Sigmoid colon (tissue), 4 donors: ENCODE data around the gene GPD1.

Experiments
- CTCF ChIP-seq, 4 experiments: fragments of 450-650 bp in 3 of 4; fragments of 200-600 bp in 1 of 4; IDR thresholded peaks; one replicate each; pipeline ENCODE4 v1.5.1; 2016 to 2019; ENCODE audit warnings: antibody characterized with exemption in 4 of 4, mild to moderate bottlenecking in 3 of 4, moderate library complexity in 2 of 4
- POLR2A ChIP-seq, 2 donors: fragments of 450-650 bp; IDR thresholded peaks; one replicate each; pipeline ENCODE4 v1.6.1; 2016; ENCODE audit warnings: antibody characterized with exemption in 2 of 2, mild to moderate bottlenecking in 2 of 2, moderate library complexity in 2 of 2
- POLR2AphosphoS5 ChIP-seq, 4 donors: sonication (generic); formaldehyde crosslinking; IDR thresholded peaks; one replicate each; pipeline ENCODE4 v1.6.1; 2017; ENCODE audit warnings: antibody characterized with exemption in 4 of 4

DNA sequence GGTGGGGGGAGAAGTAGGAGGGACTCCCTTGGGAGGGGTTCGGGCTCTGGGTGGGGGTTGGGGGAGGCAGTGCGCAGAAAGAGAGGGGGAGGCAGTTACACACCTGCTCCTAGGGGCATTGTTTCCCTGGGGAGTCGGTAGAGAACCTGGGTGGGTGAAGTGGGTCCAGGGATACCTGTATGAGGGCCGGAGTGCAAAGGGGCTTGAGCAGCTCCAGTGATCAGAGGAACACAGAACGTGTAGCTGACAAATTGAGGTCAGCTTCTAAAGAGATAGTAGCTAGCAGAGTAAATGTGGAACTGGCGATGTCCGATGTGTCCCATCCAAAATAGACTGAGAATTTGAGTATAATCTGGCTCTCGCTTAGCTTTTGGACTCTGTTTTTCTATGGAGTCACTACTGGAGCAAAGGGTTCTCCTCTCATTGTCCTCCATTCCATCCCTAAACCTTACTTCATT is 18.2 kb upstream of the GPD1 start:
- TF ChIP-seq POLR2A (IDR thresholded peaks at IDR 0.05) (no peak), CTCF (IDR thresholded peaks at IDR 0.05) (no peak), POLR2AphosphoS5 (IDR thresholded peaks at IDR 0.05) (no peak)
